CD4-positive, alpha-beta T cell treated with Interleukin-1 beta for 1 hour (primary cell): ENCODE measurements around the gene LSS.

Source experiments
- DNase-seq, 2 donors: peaks; one replicate each; pipeline ENCODE4 v3.0.0-alpha.2; 2020 to 2022

Gene LSS

DNA sequence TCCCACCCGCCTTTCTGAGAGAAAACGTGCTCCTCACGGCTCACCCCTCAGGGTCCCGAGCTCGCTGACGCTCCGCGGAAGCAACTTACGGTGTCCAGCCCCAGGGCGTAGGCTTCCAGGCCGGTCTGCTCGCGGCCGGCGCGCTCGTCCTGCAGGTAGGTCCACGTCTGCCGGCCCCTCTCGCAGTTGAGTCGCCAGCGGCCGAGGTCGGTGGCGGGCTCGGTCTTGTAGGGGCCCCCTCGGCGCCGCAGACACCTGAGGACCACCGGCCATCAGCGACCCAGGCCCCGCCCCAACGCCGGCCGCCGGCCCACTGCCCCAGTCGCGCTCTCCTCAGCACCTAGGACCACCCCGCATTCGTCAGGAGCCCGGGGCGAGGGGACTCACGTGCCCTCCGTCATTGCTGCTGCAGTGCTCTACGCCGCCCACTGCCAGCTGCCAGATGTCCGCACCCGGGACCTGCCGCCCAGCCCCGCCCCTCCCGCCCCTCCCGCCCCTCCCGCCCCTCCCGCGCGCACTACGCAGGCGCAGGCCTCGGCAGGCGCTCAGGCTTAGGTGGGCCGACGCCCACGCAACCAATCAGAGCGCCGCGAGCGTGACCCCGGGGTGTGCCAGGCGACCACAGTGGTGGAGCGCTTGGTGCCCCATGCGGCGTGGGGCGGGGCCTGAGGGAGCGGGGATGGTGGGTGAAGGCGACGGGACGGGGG lies at the start of gene LSS:
LSS (minus strand) TSS at position 430 of the 707 bp plus-strand sequence; CDS start at position 401, 29 bp downstream.
- DNase-seq, result peak; percentile 98 to 100

DNA sequence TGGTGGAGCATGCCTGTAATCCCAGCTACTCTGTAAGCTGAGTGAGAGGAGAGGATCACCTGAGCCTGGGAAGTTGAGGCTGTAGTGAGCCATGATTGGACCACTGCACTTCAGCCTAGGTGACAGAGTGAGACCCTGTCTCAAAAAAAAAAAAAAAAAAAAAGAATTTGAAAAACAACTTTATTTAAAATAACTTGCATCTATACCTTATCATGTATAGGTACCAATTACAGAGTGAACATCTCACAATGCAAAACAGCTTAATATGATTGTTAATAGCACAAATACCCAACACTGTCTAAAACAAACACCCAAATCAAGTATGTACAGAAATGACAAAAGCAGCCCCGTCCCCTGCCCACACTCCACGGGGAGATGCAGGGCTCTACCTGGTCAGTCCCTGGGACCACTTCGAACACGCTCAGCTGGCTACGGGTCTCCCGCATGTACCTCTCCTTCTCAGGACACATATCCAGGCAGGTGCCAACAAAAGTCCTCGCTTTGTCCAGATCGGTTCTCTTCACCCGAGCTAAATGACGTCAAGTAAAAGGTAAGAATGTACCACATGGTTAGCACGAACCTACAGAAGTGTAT lies 46.3 kb upstream of the LSS start:
- DNase-seq, result no peak

GRCh38 chr21:46273341-46273740 lies 44.8 kb upstream of the LSS start:
- DNase-seq, result no peak

DNA sequence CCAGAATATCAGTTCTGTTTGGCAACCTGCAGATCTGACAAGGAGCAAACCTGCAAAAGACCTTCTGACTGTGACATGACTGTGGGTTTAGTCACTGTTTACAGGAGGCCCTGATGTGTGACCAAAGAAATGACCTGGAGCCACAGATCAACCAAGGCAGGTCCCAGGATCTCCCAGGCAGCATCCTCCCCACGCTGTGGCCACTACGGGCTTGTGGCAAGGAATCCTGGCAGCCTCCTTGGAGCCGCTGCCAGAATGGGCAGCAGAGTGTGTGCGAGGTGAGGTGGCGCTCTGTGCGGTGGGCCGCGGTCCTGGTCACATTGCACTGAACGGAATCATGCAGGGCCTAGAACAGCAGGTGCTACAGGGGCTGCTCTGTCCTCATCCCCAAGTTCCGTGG lies 40.9 kb upstream of the LSS start:
- DNase-seq, result no peak

DNA sequence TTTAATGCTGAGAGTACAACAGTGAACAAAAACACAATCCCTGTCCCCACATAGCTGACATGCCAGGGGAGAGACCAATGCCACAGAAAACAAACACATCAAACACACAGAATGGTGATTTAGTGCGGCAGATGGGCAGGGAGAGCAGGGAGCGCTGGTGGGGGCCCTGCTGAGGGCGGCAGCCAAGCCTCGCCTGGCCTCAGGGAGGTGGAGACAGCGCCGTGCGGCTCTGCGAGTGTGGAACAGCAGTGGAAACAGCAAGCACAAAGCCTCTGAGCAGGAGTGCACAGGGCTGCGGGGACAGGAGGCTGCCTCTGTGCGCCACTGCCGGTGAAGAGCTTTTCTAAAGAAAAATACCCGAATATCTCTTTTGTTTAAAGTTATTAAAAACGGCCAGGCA lies 39.8 kb upstream of the LSS start:
- DNase-seq, result no peak

DNA sequence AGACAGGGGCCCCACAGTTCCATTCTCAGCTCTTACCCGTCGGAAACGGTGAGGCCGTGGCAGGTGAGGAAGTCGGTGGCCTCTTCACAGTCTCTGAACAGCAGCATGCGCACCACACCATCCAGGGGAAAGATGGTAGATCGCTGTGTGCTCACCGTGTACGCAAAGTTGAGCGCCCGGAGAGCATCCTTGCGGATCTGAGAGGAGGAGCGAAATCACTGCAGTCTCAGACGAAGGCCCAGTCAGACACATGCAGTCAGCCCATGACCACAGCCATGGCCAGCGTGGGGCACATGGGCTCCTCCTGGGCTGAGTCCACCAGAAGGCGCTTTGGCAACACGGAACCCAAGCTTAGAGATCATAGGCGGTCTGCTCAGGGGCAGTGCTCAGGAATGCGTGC lies 38.4 kb upstream of the LSS start:
- DNase-seq, result no peak

GRCh38 chr21:46265736-46266525 lies 37.4 kb upstream of the LSS start:
- no peak for DNase-seq

DNA sequence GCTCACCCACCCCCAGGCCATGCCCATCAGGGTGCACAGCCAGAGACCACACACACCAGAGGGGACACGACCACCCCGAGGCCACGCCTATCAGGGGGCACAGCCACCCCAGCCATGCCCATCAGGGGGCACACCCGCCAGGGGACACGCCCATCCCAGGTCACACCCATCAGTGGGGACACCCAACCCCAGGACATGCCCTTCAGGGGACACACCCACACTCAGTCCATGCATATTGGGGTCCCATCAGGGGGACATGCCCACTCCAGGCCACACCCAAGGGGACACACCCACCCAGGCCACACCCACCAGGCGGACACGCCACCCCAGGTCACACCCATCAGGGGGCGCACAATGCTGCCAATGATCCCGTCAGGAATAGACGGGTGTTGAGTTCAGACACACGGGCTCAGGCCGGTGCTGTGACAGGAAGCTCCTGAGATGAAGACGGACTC lies 36.1 kb upstream of the LSS start:
- DNase-seq, result no peak

- DNase-seq, result no peak
These were observed 35.6 kb upstream of the LSS start for GRCh38 chr21:46264046-46264689.

- DNase-seq, result no peak
These were observed 28.0 kb upstream of the LSS start for GRCh38 chr21:46256501-46256994.

DNA sequence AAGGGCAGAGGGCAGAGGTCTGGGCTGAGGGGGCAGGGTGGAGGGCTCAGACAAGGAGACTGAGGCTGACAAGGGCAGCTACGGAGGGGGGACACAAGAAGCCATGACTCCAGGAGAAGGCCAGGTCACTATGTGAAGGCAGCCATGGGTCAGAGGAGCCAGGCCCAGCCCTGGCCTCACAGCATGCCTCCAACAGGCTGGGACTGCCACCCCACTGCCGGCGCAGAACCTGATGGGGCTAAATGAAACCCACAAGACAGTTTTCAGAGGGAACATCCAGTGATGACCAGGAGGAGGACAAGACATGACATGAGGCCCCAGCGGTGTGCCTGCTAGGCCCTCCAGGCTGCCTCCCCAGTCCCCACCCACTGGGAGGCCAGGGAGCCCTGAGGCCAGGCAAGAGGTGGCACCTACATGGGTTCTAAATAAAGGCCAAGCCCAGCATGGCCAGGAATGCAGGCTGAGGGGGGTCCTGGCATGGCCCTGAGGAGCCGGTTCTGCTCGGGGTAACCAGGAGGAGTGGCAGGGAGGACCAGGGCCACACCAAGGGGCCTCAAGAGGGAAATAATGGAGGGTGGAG lies 27.3 kb upstream of the LSS start:
- DNase-seq, result no peak

GRCh38 chr21:46255166-46255565 lies 26.6 kb upstream of the LSS start:
- no peak for DNase-seq

GRCh38 chr21:46254208-46254975 lies 25.8 kb upstream of the LSS start:
- no peak for DNase-seq

- peak; percentile 63 to 64 for DNase-seq
These were observed 25.1 kb upstream of the LSS start for GRCh38 chr21:46253610-46254124.

DNA sequence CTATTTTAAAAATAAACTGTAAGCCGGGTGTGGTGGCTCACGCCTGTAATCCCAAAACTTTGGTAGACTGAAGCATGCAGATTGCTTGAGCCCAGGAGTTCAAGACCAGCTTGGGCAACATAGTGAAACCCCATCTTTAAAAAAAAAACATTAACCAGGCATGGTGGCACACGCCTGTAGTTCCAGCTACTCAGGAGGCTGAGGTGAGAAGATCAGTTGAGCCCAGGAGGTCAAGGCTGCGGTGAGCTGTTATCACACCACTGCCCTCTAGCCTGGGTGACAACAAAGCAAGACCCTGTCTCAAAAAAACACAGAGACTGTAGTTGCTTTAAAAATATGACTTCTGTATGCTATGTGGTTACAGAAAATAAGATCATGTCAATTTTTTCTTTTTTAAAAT lies 24.3 kb upstream of the LSS start:
- DNase-seq, result no peak

- no peak for DNase-seq
These were observed 21.7 kb upstream of the LSS start for GRCh38 chr21:46250146-46250725.

- no peak for DNase-seq
These were observed 20.3 kb upstream of the LSS start for GRCh38 chr21:46248827-46249226.

DNA sequence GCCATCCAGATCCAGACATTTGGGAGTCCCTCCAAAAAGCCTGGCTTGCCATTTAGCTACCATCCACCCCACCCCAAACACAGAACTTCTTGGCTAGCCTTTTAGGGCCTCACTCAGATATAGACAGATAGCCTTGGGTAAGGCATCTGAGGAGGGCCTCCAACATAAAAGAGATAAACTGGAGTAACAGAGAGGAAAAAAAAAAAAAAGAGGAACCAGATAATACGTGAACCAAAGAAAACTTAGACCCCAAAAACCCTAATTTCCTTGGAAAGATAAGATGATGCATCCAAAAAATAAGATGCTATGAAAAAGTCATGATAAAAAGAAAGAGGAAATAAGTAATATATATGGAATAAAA lies 19.8 kb upstream of the LSS start:
- DNase-seq, result no peak

DNA sequence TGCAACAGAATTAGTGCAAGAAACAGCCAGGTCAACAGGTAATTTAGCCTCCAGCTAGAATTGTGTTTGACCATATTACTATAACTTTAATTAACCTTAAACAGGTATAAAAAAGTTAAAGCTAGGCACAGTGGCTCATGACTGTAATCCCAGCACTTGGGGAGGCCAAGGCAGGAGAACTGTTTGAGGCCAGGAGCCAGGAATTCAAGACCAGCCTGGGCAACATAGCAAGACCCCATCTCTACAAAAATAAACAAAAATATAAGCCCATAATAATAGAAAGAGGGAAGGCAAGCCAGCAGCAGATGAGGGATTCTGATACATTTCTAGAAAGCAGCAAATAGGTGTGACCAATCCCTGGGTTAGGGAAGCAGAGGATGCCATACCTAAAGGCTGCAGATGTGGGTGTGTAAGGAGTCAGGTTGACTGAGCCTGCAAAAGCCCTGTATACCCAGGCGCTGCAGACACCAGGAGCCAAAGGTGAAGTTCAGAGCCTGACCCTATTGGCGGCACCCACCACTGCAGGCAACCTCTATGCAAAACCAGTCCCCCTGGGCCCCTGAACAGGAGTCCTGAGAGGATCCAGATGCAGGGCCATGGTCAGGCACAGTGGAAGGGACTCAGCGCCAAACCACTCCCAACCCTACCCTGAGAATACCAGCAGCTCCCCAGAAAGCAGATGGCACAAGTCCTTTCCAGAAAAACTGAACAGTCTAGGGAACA lies 19.3 kb upstream of the LSS start:
- DNase-seq, result no peak

DNA sequence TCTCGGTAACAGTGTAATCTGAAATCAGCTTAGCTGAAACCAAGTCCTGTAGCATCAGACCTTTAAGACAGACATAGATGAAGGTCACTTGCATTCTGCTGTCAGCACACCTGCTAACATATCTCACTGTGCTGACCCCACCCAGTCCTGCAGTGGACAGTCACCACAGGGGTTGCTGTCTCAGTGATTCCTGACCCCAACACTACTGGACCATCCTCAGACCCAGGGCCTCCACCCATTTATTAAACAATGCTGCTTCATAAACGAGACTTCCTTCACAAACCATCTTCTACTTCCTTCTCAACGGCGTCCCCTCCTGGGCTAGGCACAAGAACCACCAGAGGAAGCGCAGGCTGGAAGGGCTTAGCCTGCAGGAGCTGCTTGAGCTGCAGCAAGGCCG lies 17.8 kb upstream of the LSS start:
- DNase-seq, result no peak
